Coronary artery (tissue), 2 donors: Measurements from ENCODE around the gene BSG.
A peak's percentile ranks its signal among the peaks of the same experiment; 100 is the strongest.

Source experiments
- DNase-seq: peaks from one replicate; pipeline ENCODE4 v3.0.0-alpha.2; 2017; ENCODE audit warnings: low spot score
- H3K27ac ChIP-seq, 2 donors: fragments of 200-600 bp; sonication (generic); one replicate each; pipeline ENCODE4 v1.5.1; 2016 to 2019
- H3K4me3 ChIP-seq: fragments of 200-600 bp; sonication (generic); 2 replicates; pipeline ENCODE4 v1.5.1; 2016; ENCODE audit warnings: mild to moderate bottlenecking, moderate library complexity
- TF ChIP-seq, protein P1 (sequence below): fragments of 200-600 bp; sonication (generic); IDR thresholded peaks from one replicate; pipeline ENCODE4 v1.5.1; 2019; ENCODE audit warnings: antibody characterized with exemption

BSG gene

GRCh38 chr19:610801-611480, 38.5 kb downstream of the BSG start:
- TF ChIP-seq, protein P1, sequence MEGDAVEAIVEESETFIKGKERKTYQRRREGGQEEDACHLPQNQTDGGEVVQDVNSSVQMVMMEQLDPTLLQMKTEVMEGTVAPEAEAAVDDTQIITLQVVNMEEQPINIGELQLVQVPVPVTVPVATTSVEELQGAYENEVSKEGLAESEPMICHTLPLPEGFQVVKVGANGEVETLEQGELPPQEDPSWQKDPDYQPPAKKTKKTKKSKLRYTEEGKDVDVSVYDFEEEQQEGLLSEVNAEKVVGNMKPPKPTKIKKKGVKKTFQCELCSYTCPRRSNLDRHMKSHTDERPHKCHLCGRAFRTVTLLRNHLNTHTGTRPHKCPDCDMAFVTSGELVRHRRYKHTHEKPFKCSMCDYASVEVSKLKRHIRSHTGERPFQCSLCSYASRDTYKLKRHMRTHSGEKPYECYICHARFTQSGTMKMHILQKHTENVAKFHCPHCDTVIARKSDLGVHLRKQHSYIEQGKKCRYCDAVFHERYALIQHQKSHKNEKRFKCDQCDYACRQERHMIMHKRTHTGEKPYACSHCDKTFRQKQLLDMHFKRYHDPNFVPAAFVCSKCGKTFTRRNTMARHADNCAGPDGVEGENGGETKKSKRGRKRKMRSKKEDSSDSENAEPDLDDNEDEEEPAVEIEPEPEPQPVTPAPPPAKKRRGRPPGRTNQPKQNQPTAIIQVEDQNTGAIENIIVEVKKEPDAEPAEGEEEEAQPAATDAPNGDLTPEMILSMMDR = no peak
- H3K4me3 ChIP-seq = peak overlapping the region; percentile 48
- DNase-seq = no peak
- H3K27ac ChIP-seq = peak overlapping the region in 1 of 2 donors; percentile 54

DNA sequence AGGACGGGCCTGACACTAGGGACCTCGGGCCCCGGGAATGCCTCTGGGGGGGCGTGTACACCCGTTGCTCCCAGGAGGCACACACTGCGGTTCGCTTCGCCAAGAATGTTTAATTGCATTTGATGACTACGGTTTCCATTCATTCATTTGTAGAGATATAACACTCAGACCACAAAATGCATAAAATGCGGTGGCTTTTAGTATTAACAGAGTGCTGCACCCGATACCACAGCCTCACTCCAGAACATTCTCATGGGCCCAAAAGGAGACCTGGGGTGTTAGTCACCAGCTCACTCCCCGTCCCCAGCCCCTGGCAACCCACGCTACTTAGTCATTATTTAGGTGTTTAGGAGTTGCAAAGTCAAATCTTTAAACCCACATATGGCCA, 39.1 kb downstream of the BSG start:
- Histone ChIP-seq H3K27ac (peak overlapping the region in 1 of 2 donors; percentile 54), H3K4me3 (no peak overlapping the region)
- TF ChIP-seq, protein P1 = no peak
- DNase-seq = no peak

DNA sequence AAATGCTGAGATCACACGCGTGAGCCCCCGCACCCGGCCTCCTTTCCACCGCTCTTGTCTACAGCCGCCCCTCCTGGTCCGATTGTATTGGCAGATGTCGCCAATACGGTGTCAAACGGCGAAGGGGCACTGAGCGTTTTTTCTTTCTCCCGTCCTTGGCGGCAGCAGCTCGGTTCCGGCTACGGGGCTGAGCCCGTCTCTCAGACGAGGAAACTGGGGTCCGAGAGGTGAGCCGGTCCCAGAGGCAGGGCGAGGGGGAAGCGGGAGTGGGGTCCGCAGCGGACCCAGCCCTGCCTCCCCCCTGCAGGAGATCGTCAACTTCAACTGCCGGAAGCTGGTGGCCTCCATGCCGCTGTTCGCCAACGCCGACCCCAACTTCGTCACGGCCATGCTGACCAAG, 40.5 kb downstream of the BSG start:
- Histone ChIP-seq H3K27ac (no peak overlapping the region), H3K4me3 (no peak overlapping the region)
- DNase-seq = no peak
- TF ChIP-seq, protein P1 = no peak

- TF ChIP-seq, protein P1 = no peak
- Histone ChIP-seq H3K27ac (no peak overlapping the region), H3K4me3 (no peak overlapping the region)
- no peak for DNase-seq
These were observed 41.6 kb downstream of the BSG start for GRCh38 chr19:613732-614567.

GRCh38 chr19:615619-616018, 43.2 kb downstream of the BSG start:
- TF ChIP-seq, protein P1 = no peak
- DNase-seq = no peak

DNA sequence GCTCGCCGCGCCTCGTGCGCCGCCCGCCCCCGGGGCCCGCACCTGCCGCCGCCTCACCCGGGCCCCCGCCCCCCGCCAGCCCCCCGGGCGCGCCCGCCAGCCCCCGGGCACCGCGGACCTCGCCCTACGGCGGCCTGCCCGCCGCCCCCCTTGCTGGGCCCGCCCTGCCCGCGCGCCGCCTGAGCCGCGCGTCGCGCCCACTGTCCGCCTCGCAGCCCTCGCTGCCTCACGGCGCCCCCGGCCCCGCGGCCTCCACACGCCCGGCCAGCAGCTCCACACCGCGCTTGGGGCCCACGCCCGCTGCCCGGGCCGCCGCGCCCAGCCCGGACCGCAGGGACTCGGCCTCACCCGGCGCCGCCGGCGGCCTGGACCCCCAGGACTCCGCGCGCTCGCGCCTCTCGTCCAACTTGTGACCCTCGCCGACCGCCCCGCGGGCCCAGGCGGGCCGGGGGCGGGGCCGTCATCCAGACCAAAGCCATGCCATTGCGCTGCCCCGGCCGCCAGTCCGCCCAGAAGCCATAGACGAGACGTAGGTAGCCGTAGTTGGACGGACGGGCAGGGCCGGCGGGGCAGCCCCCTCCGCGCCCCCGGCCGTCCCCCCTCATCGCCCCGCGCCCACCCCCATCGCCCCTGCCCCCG, 43.8 kb downstream of the BSG start:
- no peak for DNase-seq
- Histone ChIP-seq H3K27ac (no peak overlapping the region), H3K4me3 (peak overlapping the region; percentile 58)
- TF ChIP-seq, protein P1 = no peak

More at GRCh38 chr19:615619-616018, 43.2 kb downstream of the BSG start:
- Histone ChIP-seq H3K27ac (no peak overlapping the region), H3K4me3 (peak overlapping the region; percentile 58)
